HEK293 (cell line): Measurements from ENCODE around the gene MED8.
A peak's percentile ranks its signal among the peaks of the same experiment; 100 is the strongest.

ENCODE experiments used
- GFI1B ChIP-seq: fragments of 450-650 bp; formaldehyde crosslinking; IDR thresholded peaks from 2 replicates; pipeline ENCODE4 v1.5.1; 2016; ENCODE audit warnings: missing biosample characterization, missing genetic modification characterization
- GLI2 ChIP-seq: fragments of 450-650 bp; formaldehyde crosslinking; IDR thresholded peaks from 2 replicates; pipeline ENCODE4; 2017; ENCODE audit warnings: missing biosample characterization, missing genetic modification characterization, low read depth, borderline replicate concordance
- GLIS1 ChIP-seq: fragments of 450-650 bp; formaldehyde crosslinking; IDR thresholded peaks from 2 replicates; pipeline ENCODE4 v1.5.1; 2016; ENCODE audit warnings: missing biosample characterization, missing genetic modification characterization
- HOXA7 ChIP-seq: sonication (generic); formaldehyde crosslinking; IDR thresholded peaks from 2 replicates; pipeline ENCODE4 v1.8.1; 2022; ENCODE audit warnings: missing genetic modification reagents, borderline replicate concordance
- HOXC10 ChIP-seq: sonication (generic); formaldehyde crosslinking; IDR thresholded peaks from 2 replicates; pipeline ENCODE4 v1.8.1; 2023; ENCODE audit warnings: mild to moderate bottlenecking, missing genetic modification reagents
- MZF1 ChIP-seq: fragments of 450-650 bp; formaldehyde crosslinking; IDR thresholded peaks from 2 replicates; pipeline ENCODE4 v1.5.1; 2017; ENCODE audit warnings: missing biosample characterization, missing genetic modification characterization, borderline replicate concordance
- OSR2 ChIP-seq: fragments of 450-650 bp; formaldehyde crosslinking; IDR thresholded peaks from 2 replicates; pipeline ENCODE4 v1.5.1; 2016; ENCODE audit warnings: missing biosample characterization, missing genetic modification characterization
- PRDM1 ChIP-seq: fragments of 450-650 bp; formaldehyde crosslinking; IDR thresholded peaks from 2 replicates; pipeline ENCODE4; 2016; ENCODE audit warnings: missing biosample characterization, missing genetic modification characterization
- WT1 ChIP-seq: fragments of 450-650 bp; formaldehyde crosslinking; IDR thresholded peaks from 2 replicates; pipeline ENCODE4 v1.5.1; 2016; ENCODE audit warnings: missing biosample characterization, missing genetic modification characterization
- YY1 ChIP-seq: fragments of 450-650 bp; formaldehyde crosslinking; IDR thresholded peaks from 2 replicates; pipeline ENCODE4 v1.5.1; 2018; ENCODE audit warnings: missing biosample characterization, missing genetic modification characterization
- ZBTB20 ChIP-seq: fragments of 450-650 bp; formaldehyde crosslinking; IDR thresholded peaks from 2 replicates; pipeline ENCODE4 v1.5.1; 2016; ENCODE audit warnings: missing biosample characterization, missing genetic modification characterization
- ZEB2 ChIP-seq: fragments of 450-650 bp; formaldehyde crosslinking; IDR thresholded peaks from 2 replicates; pipeline ENCODE4 v1.5.1; 2016; ENCODE audit warnings: missing biosample characterization, missing genetic modification characterization
- ZNF157 ChIP-seq: fragments of 450-650 bp; formaldehyde crosslinking; IDR thresholded peaks from 2 replicates; pipeline ENCODE4 v1.5.1; 2016; ENCODE audit warnings: missing biosample characterization, missing genetic modification characterization
- ZNF221 ChIP-seq: fragments of 450-650 bp; formaldehyde crosslinking; IDR thresholded peaks from 2 replicates; pipeline ENCODE4 v1.5.1; 2017; ENCODE audit warnings: missing biosample characterization, missing genetic modification characterization, borderline replicate concordance
- ZNF404 ChIP-seq: fragments of 450-650 bp; formaldehyde crosslinking; IDR thresholded peaks from 2 replicates; pipeline ENCODE4 v1.5.1; 2017; ENCODE audit warnings: missing biosample characterization, missing genetic modification characterization
- ZNF501 ChIP-seq: fragments of 450-650 bp; formaldehyde crosslinking; IDR thresholded peaks from 2 replicates; pipeline ENCODE4 v1.5.1; 2016; ENCODE audit warnings: missing biosample characterization, missing genetic modification characterization
- ZNF548 ChIP-seq: fragments of 450-650 bp; formaldehyde crosslinking; IDR thresholded peaks from 2 replicates; pipeline ENCODE4 v1.5.1; 2016; ENCODE audit warnings: missing biosample characterization, missing genetic modification characterization
- ZNF585B ChIP-seq: fragments of 450-650 bp; formaldehyde crosslinking; IDR thresholded peaks from 2 replicates; pipeline ENCODE4 v1.5.1; 2016; ENCODE audit warnings: missing biosample characterization, missing genetic modification characterization
- ZNF626 ChIP-seq: fragments of 450-650 bp; sonication (Bioruptor Pico); formaldehyde crosslinking; IDR thresholded peaks from 2 replicates; pipeline ENCODE4 v1.5.1; 2018; ENCODE audit warnings: missing biosample characterization, missing genetic modification characterization, inconsistent platforms
- ZNF677 ChIP-seq: fragments of 450-650 bp; IDR thresholded peaks from 2 replicates; pipeline ENCODE4 v1.5.0; 2018; ENCODE audit warnings: missing biosample characterization, mild to moderate bottlenecking, missing genetic modification characterization, moderate library complexity
- ZNF747 ChIP-seq: fragments of 450-650 bp; formaldehyde crosslinking; IDR thresholded peaks from 2 replicates; pipeline ENCODE4 v1.5.1; 2016; ENCODE audit warnings: missing biosample characterization, missing genetic modification characterization
- TF ChIP-seq, protein P1 (sequence below): fragments of 450-650 bp; formaldehyde crosslinking; IDR thresholded peaks from 2 replicates; pipeline ENCODE4 v1.5.1; 2016; ENCODE audit warnings: missing biosample characterization, missing genetic modification characterization, low read depth
- TF ChIP-seq, protein P2 (sequence below): fragments of 450-650 bp; formaldehyde crosslinking; conservative IDR thresholded peaks from 2 replicates; pipeline ENCODE4 v1.5.1; 2016; ENCODE audit warnings: low read depth, missing biosample characterization, missing genetic modification characterization
- TF ChIP-seq, protein P3 (sequence below): fragments of 450-650 bp; formaldehyde crosslinking; IDR thresholded peaks from 2 replicates; pipeline ENCODE4 v1.5.1; 2016; ENCODE audit warnings: missing biosample characterization, missing genetic modification characterization
- TF ChIP-seq, protein P4 (sequence below): fragments of 450-650 bp; formaldehyde crosslinking; IDR thresholded peaks from 2 replicates; pipeline ENCODE4 v1.5.1; 2016; ENCODE audit warnings: missing biosample characterization, missing genetic modification characterization
- TF ChIP-seq, protein P5 (sequence below): fragments of 450-650 bp; formaldehyde crosslinking; IDR thresholded peaks from 2 replicates; pipeline ENCODE4 v1.5.1; 2017; ENCODE audit warnings: missing biosample characterization, missing genetic modification characterization
- TF ChIP-seq, protein P6 (sequence below): fragments of 450-650 bp; formaldehyde crosslinking; IDR thresholded peaks from 2 replicates; pipeline ENCODE4 v1.5.1; 2016; ENCODE audit warnings: missing biosample characterization, missing genetic modification characterization, low read depth

Gene MED8

DNA sequence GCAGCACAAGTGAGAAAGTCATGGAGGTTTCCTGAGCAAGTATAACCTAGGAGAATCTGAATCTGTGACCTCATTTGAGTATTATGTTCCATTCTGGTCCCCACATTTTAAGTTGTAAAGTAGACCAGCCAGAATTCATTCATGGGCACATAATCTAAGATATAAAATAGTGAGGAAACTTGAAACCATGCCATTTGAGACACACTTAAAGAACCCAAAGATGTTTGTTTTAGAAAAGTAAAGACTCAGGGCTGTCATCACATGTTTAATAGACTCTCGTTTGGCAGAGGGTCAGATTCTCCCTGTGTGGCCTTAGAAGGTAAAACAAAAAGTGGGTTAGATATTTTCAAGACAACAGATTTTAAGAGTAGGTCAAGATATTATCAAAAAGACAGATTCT is 6.5 kb upstream of the MED8 start (continued):
- TF ChIP-seq GLIS1 (tag by site-specific recombination) (peak; percentile 94), ZNF626 (tag by site-specific recombination) (no peak), OSR2 (tag by site-specific recombination) (peak; percentile 86), ZNF677 (no peak), ZBTB20 (tag by site-specific recombination) (0 out of 2 replicates have a peak, but pooled peaks have one; percentile 16), ZNF221 (tag by site-specific recombination) (no peak), ZEB2 (tag by site-specific recombination) (0 out of 2 replicates have a peak, but pooled peaks have one; percentile 35), MZF1 (peak; percentile 76; the same call in 1 of the 2 replicates), YY1 (no peak), ZNF404 (tag by site-specific recombination) (no peak), ZNF747 (tag by site-specific recombination) (no peak), ZNF585B (tag by site-specific recombination) (no peak), PRDM1 (tag by site-specific recombination) (no peak), ZNF501 (tag by site-specific recombination) (0 out of 2 replicates have a peak, but pooled peaks have one; percentile 58), HOXC10 (no peak), GFI1B (tag by site-specific recombination) (no peak), GLI2 (tag by site-specific recombination) (no peak), HOXA7 (CRISPR knock-in tag) (no peak), ZNF157 (tag by site-specific recombination) (no peak), WT1 (tag by site-specific recombination) (peak; percentile 66; the same call in 1 of the 2 replicates), ZNF548 (tag by site-specific recombination) (no peak)
- TF ChIP-seq, protein P1, sequence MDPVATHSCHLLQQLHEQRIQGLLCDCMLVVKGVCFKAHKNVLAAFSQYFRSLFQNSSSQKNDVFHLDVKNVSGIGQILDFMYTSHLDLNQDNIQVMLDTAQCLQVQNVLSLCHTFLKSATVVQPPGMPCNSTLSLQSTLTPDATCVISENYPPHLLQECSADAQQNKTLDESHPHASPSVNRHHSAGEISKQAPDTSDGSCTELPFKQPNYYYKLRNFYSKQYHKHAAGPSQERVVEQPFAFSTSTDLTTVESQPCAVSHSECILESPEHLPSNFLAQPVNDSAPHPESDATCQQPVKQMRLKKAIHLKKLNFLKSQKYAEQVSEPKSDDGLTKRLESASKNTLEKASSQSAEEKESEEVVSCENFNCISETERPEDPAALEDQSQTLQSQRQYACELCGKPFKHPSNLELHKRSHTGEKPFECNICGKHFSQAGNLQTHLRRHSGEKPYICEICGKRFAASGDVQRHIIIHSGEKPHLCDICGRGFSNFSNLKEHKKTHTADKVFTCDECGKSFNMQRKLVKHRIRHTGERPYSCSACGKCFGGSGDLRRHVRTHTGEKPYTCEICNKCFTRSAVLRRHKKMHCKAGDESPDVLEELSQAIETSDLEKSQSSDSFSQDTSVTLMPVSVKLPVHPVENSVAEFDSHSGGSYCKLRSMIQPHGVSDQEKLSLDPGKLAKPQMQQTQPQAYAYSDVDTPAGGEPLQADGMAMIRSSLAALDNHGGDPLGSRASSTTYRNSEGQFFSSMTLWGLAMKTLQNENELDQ (tag by site-specific recombination), result no peak
- TF ChIP-seq, protein P2, sequence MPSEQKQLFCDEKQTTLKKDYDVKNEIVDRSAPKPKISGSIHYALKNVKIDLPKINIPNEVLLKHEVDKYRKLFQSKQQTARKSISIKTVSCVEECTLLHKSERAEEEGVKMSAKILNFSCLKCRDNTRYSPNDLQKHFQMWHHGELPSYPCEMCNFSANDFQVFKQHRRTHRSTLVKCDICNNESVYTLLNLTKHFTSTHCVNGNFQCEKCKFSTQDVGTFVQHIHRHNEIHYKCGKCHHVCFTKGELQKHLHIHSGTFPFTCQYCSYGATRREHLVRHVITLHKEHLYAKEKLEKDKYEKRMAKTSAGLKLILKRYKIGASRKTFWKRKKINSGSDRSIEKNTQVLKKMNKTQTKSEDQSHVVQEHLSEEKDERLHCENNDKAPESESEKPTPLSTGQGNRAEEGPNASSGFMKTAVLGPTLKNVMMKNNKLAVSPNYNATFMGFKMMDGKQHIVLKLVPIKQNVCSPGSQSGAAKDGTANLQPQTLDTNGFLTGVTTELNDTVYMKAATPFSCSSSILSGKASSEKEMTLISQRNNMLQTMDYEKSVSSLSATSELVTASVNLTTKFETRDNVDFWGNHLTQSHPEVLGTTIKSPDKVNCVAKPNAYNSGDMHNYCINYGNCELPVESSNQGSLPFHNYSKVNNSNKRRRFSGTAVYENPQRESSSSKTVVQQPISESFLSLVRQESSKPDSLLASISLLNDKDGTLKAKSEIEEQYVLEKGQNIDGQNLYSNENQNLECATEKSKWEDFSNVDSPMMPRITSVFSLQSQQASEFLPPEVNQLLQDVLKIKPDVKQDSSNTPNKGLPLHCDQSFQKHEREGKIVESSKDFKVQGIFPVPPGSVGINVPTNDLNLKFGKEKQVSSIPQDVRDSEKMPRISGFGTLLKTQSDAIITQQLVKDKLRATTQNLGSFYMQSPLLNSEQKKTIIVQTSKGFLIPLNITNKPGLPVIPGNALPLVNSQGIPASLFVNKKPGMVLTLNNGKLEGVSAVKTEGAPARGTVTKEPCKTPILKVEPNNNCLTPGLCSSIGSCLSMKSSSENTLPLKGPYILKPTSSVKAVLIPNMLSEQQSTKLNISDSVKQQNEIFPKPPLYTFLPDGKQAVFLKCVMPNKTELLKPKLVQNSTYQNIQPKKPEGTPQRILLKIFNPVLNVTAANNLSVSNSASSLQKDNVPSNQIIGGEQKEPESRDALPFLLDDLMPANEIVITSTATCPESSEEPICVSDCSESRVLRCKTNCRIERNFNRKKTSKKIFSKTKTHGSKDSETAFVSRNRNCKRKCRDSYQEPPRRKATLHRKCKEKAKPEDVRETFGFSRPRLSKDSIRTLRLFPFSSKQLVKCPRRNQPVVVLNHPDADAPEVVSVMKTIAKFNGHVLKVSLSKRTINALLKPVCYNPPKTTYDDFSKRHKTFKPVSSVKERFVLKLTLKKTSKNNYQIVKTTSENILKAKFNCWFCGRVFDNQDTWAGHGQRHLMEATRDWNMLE (tag by site-specific recombination), result no peak
- TF ChIP-seq, protein P3, sequence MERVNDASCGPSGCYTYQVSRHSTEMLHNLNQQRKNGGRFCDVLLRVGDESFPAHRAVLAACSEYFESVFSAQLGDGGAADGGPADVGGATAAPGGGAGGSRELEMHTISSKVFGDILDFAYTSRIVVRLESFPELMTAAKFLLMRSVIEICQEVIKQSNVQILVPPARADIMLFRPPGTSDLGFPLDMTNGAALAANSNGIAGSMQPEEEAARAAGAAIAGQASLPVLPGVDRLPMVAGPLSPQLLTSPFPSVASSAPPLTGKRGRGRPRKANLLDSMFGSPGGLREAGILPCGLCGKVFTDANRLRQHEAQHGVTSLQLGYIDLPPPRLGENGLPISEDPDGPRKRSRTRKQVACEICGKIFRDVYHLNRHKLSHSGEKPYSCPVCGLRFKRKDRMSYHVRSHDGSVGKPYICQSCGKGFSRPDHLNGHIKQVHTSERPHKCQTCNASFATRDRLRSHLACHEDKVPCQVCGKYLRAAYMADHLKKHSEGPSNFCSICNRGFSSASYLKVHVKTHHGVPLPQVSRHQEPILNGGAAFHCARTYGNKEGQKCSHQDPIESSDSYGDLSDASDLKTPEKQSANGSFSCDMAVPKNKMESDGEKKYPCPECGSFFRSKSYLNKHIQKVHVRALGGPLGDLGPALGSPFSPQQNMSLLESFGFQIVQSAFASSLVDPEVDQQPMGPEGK (tag by site-specific recombination), result peak; percentile 44; the same call in 1 of the 2 replicates
- TF ChIP-seq, protein P4, sequence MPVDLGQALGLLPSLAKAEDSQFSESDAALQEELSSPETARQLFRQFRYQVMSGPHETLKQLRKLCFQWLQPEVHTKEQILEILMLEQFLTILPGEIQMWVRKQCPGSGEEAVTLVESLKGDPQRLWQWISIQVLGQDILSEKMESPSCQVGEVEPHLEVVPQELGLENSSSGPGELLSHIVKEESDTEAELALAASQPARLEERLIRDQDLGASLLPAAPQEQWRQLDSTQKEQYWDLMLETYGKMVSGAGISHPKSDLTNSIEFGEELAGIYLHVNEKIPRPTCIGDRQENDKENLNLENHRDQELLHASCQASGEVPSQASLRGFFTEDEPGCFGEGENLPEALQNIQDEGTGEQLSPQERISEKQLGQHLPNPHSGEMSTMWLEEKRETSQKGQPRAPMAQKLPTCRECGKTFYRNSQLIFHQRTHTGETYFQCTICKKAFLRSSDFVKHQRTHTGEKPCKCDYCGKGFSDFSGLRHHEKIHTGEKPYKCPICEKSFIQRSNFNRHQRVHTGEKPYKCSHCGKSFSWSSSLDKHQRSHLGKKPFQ, result peak; percentile 77
- TF ChIP-seq, protein P5, sequence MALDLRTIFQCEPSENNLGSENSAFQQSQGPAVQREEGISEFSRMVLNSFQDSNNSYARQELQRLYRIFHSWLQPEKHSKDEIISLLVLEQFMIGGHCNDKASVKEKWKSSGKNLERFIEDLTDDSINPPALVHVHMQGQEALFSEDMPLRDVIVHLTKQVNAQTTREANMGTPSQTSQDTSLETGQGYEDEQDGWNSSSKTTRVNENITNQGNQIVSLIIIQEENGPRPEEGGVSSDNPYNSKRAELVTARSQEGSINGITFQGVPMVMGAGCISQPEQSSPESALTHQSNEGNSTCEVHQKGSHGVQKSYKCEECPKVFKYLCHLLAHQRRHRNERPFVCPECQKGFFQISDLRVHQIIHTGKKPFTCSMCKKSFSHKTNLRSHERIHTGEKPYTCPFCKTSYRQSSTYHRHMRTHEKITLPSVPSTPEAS (tag by site-specific recombination), result 0 out of 2 replicates have a peak, but pooled peaks have one; percentile 13
- TF ChIP-seq, protein P6, sequence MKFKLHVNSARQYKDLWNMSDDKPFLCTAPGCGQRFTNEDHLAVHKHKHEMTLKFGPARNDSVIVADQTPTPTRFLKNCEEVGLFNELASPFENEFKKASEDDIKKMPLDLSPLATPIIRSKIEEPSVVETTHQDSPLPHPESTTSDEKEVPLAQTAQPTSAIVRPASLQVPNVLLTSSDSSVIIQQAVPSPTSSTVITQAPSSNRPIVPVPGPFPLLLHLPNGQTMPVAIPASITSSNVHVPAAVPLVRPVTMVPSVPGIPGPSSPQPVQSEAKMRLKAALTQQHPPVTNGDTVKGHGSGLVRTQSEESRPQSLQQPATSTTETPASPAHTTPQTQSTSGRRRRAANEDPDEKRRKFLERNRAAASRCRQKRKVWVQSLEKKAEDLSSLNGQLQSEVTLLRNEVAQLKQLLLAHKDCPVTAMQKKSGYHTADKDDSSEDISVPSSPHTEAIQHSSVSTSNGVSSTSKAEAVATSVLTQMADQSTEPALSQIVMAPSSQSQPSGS (tag by site-specific recombination), result 0 out of 2 replicates have a peak, but pooled peaks have one; percentile 40
